HS-27A (cell line): Measurements from ENCODE around the gene COL23A1.
"Not testable (repeated sequence)": the region's sequence is repeated elsewhere in the genome, so short reads cannot be mapped to it uniquely, and the experiment has no call there.

ENCODE experiments used
- DNase-seq: peaks from one replicate; pipeline ENCODE4 v3.0.0-alpha.2; 2012; ENCODE audit warnings: low read depth, missing footprints

COL23A1 gene

DNA sequence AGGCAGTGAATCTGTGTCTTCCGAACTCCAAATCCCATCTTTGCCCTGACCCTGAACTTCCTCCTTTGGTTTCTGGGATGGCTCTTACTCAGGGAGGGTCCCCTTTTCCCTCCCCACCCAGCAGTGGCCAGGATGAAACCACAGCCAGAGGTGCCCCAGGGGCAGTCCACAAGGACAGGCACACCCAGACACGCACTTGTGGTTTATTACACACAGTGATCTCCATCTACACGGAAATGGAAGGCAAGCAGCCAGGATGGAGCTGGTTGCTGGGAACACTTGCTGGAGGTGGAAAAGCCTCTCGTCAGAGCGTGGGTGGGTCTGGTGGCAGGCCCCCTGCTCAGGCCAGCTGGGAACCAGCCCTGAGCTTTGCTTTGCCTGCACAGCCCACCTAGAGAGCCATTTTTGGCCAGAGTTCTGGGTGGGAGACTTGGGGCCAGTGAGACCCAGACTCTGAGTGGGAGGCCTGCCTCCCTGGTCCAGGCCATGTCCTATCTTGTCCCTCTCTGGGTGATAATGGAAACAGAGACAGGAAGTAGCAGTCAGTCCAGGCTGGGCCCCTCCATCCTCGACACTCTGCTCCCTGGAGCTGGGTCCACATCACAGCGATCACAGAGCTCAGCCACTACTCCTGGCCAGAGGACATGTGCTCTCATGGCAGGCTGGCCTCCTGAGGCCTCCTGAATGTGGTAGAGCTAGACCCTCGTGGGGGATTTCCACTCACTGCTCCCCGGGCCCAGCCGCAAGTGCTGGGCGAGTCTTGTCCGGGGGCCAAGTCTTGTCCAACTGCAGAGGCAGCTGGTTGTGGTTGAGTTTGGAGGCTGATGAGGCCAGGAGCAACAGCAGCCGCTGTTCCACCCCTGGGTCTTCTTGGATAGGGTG lies 352.5 kb downstream of the COL23A1 start:
- no peak for DNase-seq

DNA sequence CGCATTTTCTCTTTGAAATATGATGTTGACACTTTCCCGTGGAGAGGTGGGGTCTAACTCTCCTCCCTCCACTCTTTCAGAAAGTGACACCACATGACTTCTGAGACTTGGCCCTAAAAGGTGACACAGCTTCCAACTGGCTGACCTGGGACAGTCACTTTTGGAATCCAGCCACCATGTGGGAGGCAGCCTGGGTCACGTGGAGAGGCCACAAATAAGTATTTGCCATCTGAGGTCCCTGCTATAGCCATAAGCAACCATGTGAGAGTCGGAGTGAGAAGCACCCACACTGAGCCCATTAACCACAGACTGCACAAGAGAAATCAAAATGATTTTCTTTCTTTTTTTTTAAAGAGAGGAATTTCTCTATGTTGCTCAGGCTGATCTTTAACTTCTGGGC lies 353.5 kb downstream of the COL23A1 start:
- no peak for DNase-seq

DNA sequence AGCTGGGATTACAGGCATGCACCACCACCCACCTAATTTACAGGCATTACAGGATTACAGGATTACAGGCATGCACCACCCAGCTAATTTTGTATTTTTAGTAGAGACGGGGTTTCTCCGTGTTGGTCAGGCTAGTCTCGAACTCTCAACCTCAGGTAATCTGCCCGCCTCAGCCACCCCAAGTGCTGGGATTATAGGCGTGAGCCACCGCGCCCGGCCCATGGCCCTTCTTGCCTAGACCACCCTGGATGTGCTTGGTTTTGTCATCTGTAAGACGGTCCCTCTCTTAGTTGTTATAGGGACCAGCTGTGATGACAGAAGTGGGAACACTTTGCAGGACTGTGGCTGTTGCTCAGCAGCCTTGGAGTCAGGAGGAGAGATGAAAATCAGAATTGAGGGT lies 354.1 kb downstream of the COL23A1 start:
- no peak for DNase-seq

DNA sequence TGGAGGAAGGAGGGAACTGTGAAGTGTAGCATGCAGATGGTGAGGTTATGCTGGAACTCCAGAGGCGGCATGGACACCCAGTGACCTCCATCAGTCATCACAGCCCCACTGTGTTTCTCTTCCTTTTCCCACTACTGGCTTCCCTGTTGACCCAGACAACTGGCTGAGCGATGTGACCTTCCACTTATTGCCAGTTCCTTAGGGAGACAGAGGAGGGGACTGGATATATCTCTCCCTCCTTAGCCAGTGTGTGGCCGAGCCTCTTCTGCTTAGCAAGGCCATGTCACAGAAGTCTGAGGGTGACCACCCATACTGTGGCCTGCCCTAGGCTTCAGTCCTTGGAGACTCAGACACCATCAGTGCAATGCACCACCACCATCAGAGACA lies 354.6 kb downstream of the COL23A1 start:
- DNase-seq: no peak

DNA sequence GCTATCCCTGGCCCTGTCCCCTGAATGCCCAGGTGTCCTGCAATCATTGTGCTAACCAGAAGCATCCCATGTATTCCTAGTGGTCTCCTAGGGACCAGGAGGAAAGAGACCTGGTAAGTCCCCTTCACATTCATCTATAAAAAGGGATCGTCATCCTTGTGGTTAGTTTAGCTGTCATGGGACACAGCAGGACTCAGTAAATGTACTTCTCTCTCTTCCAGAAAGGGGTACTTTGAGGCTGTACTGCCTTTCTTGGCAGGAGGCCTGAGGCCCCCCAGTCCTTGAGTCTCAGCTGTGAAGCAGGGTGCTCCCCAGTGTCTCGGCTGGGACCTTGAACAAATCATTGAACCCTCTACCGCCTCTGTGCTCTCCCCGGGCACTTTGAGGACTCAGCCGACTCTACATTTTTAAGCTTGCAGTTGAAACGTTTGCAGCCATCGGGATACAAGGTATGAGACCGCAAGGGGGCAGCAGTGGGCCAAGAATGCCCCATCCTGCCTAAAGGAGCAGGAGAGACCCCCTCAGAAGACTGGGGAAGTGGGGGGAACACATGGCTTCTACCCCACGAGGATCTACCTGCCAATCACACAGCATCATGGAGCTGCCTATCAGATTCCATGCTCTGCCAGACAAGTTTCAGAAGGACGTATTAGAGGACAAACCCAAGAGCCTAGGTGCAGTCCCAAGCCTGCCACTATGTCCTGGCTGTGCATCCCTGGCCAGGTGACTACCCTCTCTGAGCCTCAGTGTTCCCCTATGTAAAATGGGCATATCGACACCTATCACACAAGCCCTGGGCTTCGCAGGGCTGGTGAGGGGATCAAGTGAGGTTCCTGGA lies 355.2 kb downstream of the COL23A1 start:
- DNase-seq: no peak

DNA sequence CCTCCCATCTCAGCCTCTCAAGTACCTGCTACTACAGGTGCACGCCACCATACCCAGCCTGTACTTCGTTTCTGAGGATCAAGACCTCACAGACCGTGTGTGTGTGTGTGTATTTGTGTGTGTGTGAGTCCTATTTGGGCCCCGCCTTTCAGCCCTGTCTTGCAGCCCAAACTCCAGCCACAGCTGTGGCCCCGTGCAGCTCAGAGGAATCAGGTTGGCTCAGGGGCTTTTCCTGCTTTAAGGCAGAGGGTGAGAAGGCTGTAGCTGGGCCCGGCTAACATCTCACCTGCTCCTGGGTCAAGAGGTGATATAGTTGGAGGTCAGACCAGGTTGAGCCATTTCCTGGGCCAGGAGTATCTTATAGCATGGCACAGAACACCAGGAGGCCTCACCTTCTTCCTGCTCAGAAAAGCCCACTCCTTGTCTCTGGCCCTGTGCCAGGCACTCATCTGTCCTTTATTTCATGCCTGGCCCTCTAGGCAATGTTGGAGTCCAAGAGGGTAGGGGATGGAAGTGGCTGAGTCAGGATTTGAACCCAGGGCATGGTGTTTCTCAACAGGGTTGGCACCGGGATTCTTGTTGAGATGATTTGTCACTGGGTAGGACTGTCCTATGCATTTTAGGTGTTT lies 356.0 kb downstream of the COL23A1 start:
- DNase-seq: no peak

DNA sequence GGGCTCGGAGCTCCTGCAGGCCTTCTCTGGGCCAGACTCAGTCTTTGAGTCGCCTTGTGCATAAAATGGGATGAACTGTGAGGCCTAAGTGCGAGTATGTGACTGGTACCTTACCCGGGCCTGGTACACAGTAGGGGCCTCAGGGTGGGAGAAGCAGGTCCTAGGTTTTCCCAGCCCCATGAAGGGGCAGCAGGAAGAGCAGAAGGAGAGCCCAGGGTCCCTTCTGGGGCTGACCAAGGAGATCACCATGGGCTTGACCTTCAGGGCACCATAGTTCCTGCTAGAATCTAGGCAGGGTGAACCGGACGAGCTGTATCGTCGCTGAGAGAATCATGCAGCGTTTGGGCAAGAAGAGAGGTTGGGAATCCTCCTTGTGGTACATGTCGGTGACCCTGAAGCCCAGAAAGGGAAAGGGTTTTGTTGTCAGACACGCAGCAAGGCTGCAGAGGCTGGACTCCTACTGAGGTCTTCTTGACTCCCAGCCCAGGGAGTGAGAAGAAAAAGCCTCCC lies 357.2 kb downstream of the COL23A1 start:
- no peak for DNase-seq

DNA sequence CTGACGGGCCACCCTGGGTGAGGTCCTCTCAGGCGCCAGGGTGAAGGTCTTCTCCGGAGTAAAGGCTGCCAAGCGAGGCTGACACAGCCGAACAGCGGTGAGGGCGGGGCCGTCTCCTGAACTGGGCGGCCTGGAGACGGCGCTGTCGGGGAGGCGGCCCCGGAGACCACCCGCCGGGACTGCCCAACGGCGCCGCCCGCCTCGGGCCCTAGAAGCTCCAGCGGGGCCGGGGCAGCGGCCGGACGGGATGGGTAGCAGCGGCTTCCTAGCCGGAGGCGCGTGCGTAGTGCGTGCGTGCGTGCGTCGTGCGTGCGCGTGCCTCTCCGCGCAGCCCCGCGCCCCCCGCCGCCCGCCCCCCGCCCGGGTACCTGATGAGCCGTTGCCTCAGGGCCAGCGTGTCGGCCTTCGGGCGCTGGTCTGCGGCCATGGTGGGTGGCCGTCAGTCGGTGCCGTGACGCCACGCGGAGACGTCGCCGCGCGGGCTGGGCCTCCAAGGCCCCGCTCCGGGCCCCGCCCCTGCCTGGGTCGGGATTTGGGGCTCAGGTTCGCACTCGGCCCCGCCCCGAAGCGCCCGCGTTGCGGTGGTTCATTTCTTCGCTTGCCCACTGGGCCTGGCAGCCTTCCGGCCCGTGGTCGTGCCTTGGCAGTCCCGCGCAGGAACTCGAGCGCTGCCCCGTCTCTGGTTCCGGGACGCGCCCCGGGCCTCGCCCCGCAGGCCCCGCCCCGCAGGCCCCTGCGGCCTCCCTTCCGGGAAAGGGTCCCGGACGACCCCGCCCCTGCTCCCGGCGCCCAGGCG lies 357.9 kb downstream of the COL23A1 start, which contains the start of gene PHYKPL:
PHYKPL (minus strand) TSS at position 679 of the 796 bp plus-strand sequence; CDS start at position 427, 252 bp downstream.
- no peak for DNase-seq

DNA sequence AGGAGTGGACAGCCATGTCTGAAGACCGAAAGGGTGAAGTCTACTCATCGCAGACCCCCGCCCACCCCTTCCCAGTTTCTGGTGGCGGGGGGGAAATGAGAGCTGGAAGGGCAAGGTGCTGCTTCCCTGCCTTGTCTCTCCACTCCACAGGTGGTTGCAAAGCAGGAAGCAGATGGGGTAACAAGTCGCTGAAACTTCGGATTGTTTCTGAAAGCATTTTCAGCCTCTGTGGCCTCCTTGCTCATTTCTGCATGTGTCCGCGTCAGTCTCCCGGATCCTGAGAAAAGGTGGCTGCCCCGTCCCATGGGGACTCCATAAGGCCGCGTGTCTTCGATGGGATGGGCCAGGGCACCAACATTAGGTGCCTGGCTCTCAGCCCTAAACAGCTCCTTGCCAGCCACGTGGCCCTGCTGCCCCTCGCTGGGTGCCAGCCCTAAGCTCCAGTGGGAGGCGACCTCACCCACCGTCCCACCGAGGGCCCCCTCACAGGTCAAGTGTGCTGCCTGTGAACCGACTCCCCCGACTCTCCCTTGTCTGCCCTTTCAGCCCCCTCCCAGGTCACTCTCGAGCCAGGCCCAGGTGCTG lies 358.6 kb downstream of the COL23A1 start:
- DNase-seq: no peak

DNA sequence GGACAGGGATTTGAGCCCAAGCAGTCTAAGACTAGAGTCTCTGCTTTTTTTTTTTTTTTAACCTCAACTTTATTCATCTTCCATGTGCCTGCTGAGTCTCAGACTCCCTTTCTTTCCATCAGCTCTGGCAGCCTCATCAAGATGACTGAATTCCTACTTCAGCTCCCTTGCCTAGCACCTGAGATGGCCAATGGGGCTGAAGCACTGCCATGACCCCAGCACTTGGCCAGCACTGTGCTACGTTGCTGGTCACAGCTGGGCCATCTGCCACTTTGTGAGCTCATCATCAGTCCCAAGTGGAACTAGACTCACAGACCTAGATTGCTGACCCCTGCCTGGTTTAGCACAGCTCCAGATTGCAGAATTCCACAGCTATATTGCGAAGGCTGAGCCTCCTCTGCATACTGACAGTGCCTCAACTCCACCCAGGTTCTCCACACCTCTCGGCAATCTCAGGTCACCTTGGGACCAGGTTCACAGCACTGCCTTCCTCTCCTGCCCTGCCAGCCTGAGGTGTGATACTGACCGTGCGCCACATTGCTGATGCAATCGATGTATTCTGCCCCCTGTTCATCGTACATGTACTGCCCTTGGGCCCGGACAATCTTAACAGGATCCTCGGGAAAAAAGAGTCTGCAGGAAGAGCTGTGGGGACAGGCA lies 359.2 kb downstream of the COL23A1 start:
- DNase-seq: no peak

DNA sequence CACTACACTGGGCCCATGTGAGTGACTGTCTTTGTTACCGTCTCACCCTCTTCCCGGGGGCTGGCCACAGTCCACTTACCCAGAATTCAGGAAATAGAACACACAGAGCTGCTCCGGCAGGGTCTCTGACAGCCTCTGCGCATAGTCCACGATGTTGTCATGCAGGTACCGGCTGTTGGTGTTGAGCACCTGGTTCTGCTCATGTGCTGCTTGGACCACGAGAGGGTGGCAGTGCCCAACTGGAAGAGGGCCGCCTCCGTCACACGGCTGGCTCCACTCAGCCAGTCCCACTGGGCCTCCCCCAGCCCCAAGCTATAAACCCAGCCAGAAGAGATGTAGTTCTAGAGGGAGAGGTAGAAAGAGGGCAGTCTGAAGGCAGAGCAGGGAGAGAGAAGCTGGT lies 360.3 kb downstream of the COL23A1 start:
- no peak for DNase-seq

DNA sequence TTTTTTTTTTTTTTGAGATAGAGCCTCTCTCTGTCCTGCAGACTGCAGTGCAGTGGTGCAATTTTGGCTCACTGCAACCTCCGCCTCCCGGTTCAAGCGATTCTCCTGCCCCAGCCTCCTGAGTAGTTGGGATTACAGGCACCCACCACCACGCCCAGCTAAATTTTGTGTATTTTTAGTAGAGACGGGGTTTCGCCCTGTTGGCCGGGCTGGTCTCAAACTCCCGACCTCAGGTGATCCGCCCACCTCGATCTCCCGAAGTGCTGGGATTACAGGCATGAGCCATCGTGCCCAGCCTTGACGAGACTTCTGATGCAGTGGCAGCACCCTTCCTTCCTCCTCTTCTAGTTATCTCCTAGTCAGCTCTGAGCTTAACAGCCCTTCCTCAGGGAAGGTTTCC lies 361.1 kb downstream of the COL23A1 start:
- DNase-seq: not testable (repeated sequence)

DNA sequence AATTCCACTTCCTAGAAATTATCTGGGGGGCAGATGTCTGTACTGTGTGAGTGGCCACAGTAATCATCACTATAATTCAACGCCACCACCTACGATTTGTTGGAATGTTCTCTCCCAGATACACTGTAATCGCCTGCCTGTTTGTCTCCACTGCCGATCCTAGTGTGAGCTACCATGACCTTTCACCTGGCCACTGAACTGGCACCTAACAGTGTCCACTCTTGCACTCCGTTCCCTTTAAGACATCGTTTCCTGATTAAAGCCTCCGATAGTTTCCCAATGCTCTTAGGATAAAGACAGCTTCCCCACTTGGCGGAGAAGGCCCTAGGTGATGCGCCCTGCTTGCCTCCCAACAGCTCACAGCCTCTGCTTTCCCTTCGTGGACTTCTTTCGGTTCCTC lies 361.6 kb downstream of the COL23A1 start:
- no peak for DNase-seq

DNA sequence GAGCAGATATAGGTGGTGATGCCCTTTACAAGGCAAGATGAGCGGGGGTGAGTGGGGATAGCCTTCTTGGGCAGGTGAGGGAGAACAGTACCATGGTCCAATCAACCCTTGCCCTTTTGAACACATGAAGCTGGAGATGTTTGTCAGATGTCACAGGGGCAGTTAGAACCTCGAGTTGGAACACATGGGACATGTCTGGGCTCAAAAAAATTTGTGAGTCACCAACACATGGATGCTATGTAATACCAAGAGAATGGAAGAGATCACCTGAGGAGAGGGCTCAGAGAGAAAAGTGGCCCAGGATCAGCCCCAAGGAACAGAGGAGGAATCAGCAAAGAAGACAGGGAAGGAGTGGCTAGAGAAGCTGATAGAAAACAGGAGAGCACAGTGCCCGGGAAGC lies 362.3 kb downstream of the COL23A1 start:
- no peak for DNase-seq

DNA sequence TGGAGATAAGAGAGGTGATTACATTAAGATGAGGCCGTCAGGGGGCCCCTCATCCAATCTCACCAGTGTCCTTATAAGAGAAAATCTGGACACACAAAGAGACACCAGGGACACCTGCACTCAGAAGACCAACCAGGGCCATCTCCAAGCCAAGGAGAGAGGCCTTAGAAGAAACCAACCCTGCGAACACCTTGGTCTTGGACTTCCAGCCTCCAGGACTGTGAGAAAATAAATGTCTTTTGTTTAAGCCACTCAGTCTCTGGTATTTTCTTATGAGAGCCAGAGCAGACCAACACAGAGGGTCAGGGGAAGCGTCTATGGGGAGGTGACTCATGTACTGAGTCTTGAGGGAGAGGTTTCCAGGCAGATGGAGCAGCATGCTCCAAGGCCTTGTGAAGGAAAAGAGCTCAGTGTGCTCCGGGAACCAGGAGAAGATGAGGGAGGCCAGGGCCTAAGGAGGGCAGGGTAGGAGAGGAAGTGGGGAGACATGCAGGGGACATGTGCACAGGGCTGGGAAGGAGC lies 363.0 kb downstream of the COL23A1 start:
- DNase-seq: no peak

DNA sequence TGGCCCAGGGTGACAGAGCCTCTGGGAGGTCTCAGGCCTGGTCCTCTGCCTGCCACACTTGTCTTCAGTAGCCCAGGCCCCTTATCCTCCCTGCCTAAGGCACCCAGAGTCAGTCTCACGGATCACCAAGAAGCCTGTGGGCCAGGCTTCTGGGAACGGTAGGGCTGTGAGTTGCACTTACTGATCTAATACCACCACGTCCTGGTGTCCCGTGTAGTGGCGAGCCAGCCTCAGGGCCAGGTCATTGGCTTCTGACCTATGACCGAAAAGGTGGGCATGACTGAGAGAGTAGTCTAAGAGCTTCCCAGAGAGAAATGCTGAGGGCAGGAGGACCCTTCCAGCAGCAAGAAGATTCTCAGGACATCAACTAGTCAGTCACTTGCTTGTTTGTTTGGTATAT lies 365.0 kb downstream of the COL23A1 start:
- DNase-seq: no peak

DNA sequence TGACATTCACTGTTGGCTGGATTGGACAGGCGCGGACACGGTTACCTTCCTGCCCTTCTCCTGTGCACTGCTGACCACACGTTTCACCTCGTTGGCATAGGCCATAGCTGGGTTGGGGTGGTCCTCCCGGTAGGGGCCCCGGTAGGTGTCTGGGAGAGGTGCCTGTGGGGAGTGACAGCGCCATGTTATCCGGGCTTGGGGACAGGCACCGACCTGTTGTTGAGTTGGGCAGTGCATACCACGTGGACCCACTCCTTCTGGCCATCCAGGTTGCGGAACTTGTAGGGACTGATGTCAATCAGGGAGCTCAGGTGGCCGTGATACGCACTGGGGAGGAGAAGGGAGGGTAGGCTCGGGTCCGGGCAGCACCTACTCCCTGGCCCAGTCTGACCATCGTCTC lies 365.8 kb downstream of the COL23A1 start:
- no peak for DNase-seq

DNA sequence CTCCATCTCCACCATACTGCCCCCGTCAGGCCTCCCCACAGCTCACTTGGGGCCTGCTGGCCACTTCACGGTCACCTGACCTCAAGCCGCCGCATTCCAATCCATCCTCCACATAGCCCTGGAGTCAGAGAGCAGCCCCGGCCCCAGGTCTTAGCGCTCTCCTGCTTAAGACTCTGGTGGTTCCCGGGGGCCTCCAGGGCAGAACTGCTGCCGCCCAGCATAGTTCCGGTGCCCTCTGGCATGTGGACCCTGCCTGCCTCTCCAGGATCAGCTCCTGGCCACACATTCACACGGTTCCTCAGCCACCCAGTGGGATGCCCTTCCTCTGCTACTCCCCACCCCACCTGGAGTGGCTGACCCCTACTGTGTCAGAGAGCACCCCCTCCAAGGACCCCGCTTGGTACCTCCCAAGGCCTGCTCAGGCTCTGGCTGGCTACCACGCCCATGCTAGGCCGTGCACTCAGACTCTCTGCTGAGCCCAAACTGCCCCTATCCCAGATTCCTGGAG lies 366.3 kb downstream of the COL23A1 start:
- no peak for DNase-seq

DNA sequence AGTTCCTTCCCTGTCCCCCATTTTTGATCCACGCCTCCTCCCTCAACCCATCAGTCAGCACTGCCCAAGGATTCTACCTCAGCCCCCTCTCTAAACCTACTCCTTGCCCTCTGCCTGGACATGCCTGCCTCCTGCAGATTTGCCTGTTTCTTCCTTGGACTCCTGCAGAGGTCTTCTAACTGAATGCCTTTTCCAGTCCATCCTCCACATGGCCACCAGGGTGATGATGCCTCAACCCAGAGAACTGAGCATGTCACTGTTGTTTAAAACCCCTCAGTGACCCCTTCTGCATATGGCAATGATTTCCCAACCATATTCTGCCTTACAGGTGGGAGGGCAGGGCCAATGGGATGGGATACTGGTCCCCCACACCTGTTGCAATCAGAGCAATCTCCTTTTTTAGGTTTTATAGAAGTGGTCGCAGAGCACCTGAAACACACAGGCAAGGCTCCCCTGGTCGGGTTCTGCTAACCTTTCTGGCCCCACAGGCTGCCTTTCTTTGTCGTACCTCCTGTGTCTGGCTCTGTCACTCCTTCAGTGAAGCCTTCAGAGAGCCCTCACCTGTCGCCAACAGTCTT lies 366.9 kb downstream of the COL23A1 start:
- no peak for DNase-seq

DNA sequence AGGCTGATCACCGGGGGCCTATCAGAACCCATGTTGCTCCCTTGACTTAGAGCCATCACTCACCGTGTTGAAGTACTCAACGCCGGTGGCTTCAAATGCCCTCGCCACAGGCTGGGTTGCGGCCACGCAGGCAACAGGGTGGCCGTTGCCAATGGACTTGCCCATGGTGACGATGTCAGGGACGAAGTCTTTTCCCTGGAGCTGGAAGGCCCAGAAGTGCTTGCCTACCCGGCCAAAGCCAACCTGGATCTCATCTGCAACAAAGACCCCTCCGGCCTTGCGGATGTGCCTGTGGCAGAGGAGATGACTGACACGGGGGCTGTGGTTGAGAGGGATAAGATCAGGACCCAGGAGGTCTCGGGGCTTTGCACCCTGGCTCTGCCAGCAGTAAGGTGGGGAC lies 367.9 kb downstream of the COL23A1 start:
- DNase-seq: no peak
